Activated CD4-positive, alpha-beta T cell treated with anti-CD3 and anti-CD28 coated beads for 48 hours (primary cell): ENCODE data around the gene AIG1.
"Not testable (repeated sequence)": the region's sequence is repeated elsewhere in the genome, so short reads cannot be mapped to it uniquely, and the experiment has no call there.

ENCODE experiments used
- DNase-seq: peaks from one replicate; pipeline ENCODE4 v3.0.0-alpha.2; 2020

Gene AIG1

DNA sequence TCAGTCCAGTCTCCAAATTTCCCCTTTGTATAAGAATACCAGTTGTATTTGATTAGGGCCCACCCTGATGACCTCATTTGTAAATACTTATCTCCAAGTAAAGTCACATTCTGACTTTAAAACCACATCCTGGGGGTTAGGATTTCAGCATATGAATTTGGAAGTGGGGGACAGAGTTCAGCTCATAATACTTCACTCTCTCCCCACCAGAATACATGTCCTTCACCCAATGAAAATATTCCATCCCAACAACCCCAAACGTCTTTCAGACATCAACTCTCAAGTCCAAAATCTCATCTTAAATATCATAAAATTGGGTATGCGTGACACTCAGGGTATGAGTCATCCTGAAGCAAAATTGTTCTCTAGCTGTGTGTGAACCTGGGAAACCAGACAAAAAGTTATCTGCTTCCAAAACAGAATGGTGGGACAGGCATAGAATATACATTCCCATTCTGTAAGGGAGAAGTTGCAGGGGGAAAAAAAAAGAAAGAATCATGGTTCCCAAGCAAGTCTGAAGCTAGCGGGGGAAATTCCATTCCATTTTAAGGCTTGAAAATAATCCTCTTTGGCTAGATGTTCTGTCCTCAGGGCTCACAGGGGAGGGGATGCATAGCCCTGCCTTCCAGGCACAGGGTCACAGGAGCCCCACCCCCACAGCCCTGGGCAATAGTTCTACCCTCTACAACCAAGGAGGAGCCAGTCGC, 275.9 kb downstream of the AIG1 start:
- no peak for DNase-seq

DNA sequence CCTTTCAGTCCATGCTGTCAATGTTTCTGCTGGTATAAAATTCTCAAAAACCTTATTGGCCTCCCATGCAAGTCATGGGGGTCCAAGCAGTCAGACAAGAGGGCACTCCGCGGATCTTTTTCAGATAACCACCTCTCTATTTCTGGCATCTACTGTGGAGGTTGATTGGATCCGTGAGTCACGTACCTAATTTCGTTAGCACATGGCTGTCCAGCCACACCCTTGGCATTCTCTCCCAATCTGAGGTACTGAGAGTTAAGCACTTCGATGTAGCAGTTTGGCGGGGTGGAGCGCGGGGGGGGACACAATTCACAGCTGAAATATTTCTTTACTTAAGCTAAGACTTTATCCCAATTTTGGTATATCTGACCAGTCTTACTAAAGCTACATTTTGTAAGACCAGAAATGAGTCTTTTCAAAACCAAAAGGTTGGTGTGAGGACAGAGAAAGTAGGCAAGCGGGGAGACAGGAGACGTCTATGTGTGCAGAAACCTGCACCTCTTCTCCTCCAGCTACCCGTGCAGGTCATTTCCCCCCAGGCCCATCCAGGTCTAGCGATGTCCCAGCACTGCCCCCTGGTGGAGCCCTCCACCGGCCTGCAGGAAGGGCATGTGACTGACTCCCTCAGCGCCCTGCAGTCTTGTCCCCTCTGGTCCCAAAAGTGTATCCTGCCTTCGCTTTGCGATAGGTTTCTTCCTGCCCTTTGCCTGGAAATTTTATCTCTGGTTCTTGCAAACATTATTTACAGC, 276.7 kb downstream of the AIG1 start:
- peak; percentile 77 for DNase-seq

DNA sequence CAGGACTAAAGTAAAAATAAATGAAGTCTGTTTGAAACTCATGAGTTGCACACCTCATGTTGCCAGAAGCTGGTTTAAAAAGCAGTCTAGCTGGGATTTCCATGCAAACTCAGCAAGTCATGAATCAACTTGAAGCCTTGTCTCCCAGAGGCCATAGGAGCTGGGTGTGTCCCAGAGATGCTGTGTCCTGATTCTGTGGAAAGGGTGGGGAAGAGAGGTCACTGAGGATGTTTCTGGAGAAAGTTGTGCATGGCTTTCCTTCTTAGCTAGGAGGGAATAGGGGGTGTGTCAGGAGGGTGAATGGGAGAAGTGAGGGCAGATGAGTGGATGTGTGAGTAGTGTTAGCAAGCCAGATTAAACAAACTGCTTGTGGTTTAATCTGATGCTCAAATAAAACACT, 278.5 kb downstream of the AIG1 start:
- no peak for DNase-seq

DNA sequence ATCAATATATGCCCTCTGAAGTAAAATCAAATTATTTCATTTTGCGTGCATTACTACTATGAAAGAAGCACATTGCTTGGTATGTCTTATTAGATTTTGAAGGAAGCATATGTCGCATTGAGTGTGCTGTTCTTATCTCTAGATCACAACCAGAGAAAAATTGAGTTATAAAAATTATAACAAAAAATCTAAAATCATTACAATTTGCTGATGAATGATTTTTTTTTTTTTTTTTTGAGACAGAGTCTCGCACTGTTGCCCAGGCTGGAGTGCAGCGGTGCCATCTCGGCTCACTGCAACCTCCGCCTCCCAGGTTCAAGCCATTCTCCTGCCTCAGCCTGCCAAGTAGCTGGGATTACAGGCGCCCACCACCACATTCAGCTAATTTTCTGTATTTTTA, 284.8 kb downstream of the AIG1 start:
- not testable (repeated sequence) for DNase-seq

DNA sequence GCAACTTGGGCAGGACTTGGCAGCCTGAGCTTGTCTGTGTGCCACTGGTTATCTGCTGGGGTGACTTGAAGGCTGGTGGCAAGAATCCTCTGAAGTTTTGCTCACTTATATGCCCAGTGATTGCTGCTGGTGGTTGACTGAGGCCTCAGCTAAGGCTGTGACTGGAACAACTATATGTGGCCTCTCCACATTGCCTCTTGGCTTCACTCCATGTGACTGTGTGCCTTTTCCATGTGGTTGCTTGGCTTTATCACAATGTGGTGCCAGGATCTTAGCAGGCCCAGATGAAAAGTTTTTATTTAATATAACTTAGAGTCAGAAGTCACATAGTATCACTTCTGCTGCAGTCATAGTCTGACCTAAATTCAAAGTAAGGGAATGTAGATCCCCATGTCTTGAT, 285.3 kb downstream of the AIG1 start:
- DNase-seq: no peak

DNA sequence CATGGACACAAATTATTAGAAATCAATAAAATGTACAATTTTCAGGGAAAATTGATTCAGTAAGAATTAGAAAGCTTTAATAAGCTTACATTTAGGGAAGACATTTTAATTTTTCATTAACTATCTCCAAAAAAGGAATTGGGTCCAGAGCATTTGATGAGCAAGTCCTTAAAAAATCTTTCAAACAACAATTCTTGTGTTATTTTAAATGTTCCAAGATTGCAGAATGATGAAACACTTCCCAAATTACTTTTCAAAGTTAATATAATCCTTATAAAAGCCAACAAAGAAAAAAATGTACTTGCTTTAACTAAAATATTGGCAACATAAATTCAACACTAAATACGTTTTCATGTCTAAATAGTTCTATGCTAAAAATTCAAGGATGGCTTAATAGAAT, 287.8 kb downstream of the AIG1 start:
- DNase-seq: no peak

DNA sequence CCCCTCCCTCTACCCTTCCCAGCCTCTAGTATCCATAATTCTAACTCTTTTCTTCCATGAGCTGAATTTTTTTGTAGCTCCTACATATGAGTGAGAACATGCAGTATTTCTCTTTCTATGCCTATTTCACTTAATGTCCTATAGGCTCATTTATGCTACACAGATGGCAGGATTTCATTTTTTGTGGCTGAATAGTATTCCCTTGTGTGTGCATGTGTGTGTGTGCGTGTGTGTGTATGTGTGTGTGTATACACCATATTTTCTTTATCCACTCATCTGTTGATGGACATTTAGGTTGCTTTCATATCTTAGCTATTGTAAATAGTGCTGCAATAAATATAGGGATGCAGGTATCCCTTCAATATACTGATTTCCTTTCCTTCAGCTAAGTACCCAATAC, 288.8 kb downstream of the AIG1 start:
- no peak for DNase-seq

DNA sequence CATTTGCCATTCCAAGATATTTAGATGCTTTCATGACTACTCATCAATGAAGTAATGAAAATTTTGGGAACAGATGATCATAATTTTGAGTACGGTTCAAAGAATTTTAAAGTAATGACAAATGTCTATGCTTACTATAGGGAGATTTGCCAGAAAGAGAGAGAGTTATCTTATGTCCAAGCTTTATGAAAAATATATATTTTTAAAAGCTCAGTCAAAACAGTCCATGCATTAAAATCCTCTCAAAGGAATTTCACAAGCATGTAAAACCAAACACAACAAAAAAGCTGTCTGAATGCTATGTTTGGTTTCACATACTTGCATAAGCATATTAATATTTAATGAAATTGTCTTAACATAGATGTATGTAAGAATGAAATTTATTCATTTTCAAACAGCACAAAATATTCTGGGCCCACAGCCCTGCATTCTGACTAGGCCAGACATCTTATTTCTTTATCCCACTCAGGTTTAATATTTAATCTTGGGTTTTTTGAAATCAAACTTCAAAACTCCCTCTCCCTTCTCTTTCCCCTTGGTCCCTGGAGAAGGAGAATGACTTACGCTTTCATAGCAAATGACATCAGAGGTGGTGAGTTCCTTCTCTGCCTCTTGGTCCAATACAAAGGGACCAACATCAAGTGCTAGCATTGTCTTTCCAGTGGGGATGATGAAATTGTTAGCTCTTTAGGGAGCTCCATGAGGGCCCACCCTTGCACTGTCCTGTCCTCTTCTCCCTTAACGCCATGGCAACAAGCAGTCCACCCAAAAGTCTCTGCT, 295.6 kb downstream of the AIG1 start:
- DNase-seq: no peak

DNA sequence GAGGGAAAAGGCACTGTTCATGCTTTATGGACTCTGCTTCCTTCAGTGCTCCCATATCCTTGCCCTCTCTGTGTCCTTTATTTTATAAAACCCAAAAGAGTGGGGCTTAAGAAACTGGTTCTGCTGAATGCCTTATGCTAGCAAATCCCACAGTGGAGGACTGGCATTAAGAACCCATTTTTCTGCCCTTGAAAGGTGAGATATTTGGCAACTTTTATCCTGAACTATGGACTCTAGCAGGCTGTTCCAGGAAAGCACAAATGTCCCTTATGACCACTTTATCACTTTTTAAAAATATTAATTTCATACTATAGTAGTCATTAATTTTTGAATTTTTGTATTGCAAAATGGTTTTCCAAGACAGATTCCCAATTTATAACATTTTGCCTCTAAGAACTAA, 296.5 kb downstream of the AIG1 start:
- no peak for DNase-seq

DNA sequence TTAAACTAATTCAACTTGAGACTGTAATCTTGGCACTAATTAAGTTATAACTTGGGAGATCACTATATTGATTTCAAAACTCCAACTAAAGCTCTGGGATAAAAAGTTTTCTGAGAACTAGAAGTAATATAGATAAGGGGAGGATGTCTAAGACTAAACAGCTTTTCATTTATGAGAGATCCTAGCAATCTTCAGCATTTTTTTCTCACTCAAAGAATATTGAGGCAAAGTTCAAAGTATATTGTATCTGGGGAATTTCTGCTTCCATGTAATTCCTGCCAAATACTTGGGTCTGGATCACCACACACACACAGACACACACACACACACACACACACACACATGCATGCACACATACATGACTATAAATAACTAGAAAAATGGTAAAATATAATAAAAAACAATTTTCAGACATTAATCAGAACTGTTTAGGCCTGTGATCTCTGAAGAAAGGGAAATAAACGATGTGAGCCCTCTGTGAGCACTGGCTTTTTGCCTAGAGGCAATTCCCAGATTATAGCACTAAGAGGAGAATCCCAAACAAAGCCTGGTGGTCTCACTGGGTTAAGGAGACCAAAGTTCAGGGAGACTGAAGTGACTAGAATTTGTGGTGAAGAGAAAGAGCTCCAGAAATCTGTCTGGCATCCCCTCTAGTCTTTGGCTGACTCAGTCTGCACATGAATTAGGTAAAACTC, 297.0 kb downstream of the AIG1 start:
- no peak for DNase-seq

DNA sequence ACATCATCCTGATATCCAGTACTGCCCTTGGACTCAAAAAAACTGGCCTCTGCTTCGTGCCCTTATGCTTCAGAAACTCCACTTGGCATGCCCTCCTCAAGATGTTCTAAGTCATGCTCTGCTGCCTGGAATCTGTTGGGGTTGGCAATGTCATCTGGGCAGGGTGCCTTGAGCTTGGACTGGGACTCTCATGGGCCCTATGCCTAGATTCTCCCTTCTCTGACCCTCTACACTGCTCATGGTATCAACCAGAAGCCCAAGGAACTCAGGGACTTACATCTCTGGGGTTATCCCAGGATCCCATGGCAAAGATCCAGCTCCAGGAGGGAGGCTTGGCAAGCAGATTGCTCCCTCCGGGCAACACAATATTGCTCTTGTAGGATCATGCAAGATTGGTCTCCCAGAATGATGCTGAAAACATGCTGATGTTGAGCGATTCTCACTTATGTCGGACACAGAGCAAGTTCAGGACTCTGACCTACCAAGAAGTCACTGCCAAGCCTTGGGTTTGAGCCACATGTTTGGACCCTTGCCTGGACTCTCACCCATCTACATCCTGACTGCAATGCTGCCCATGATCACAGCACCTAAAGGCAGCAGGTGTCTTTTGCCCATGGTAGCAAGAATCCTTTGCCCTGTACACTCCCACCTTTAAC, 301.0 kb downstream of the AIG1 start:
- DNase-seq: no peak

DNA sequence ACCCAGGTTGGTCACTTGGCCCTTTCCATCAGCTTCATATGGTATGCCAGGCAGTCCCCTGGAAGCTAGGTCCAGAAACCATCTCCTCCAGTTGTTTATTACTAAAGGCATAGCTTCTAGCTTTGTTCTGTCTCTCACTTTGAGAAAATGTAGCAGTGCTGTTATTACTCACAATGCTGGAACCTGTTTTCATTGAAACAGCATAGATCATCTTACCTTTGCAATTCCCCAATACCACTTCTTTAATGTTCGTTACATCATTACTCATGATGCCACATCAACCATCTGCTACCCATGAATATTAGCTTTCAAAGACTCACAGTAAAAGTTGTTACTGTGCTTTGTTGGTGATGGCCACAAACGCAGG, 301.5 kb downstream of the AIG1 start:
- no peak for DNase-seq

DNA sequence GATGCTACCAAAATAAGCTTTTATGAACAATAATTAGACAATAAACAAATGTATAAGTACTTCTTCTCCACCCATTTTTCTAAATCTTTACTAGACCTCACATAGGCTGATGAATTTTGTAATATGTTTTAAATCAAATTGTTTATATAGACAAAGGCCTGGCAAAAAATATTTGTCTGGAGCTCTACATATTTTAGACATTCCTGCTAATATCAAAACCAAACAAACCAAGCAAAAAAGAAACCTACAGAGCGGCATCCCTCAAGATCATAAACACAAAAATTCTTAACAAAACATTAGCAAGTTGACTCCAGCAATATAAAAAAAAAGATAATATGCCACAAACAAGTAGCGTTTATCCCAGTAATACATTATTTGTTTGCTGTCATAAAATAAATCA, 302.6 kb downstream of the AIG1 start:
- no peak for DNase-seq

DNA sequence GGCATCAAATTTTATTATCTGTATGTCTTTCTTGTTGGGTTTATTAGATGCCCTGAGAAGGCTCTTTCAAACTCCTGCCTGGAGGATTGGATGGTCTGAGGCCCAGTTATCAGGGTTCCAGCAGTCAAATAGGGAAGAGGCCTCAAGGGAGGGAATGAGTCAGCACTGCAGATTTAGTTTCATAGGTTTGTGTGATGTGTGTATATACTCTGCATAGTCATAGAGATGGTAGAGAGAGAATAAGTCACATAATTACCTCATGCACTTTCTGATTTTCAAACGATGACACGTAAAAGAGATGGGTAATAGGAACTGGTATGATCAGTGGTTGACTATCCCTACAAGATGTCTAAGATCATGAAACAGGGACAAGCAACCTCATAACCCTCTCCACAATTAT, 307.7 kb downstream of the AIG1 start:
- peak; percentile 26 for DNase-seq

DNA sequence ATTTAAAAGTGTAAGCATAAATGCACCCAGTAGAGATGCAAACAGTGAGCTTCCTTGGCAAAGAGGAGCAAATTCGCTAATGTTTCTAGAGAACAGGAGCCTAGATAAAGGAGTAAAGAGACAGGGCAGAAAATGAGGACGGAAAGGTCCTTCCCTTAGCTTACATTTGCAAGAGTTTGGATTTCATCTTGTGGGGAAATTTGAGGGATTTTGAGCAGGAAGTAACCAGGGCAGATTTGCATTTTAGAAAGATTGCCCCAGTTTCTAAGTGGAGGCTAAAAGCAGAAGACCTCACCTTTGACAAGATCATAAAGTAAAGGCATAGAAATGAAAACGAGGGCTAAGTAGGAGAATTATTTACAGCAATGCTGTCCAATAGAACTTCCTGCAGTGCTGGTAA, 309.3 kb downstream of the AIG1 start:
- DNase-seq: no peak

DNA sequence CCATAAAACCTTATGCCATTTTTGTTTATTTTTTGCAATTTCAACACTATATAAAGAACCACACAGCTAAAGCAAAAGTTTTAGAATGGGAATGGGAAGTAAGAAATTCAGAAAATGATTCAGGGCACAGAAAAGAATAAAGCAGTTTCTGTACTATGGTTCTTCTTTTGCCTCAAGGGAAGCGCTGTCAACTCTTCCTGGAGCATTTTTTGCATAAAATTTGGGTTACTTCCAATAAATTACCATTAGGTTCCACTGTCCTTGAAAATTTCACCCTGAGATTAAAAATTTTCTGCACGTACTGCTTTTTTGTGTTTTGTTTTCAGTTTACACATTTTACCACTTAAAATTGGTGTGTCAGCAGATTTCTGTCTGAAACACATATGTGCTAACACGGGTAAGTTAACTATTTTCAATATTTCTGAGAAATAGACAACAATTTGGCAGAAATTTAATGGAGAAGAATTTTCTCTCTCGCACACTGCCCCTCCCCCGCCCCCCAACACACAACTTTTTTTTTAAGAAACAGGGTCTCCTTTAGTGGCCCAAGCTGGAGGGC, 310.2 kb downstream of the AIG1 start:
- no peak for DNase-seq

DNA sequence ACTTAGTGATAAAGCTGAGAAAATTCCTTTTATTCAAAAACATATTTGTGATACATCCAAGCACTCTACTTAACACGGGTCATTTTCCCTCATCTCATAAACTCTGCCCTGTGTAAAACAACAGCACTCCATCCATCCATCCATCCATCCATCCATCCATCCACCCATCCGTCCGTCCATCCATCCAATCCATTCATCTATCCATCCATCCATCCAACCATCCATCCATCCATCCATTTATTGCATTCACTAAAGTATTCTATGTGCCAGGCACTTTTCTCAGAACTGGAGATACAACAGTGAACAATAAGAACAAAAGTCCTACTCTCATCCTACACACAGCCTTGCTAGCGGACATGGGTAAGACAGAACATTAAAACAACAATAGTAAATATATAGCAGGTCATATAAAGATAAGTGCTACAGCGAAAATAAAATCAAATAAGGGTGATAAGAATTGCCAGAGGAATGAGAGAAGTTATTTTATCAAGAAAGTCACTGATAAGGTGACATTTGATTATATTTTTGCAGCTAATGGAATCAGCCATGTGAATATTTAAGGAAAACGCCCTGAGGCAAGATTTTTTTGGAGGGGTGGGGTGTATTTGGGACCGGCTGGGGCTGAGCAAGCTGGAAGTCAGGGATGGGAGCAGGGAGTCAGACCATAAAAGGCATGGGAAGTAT, 311.7 kb downstream of the AIG1 start:
- no peak for DNase-seq

DNA sequence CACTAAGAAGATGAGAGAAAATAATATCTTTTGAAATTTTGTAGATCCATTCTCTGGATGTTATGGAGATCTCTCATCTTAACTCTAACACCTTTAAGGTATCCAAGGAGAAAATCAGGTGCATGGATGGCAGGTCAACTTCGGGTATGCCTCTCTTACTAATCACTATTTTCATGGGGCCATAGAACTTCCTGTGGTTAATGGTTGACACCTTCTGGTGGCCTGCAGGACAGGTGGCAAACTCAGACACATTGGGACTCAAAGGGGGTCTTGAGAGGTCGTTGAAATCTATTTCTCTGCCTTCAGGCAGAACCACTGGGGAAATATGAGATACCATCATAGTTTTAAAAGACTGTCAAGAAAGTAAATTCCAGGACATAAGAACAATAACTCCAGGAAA, 313.3 kb downstream of the AIG1 start:
- DNase-seq: no peak

DNA sequence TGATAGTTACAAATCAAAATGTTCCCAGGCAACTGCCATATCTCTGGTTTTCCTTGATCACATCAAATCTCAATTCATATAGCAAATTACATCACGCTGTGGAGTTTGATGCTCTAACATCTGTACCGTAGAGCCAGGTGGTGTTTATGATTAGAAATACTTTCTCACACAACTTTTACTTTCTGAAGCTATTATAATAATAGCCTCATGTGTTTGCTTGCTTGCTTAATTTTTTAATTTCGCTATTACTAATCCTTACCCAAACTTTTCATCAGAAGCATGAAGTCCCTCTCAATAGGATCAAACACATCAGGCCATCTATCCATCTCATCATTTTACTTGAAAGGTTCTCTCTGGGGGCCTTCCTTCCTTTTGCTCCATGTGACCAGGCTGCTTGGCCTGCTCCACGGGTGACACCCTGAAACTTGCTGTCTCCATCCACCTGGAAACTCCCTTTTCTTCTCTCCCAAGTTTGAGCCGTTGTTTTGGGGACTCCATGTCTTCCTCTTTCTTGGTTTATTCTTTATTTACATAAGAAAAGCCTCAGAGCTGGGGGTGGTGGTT, 314.4 kb downstream of the AIG1 start:
- no peak for DNase-seq

DNA sequence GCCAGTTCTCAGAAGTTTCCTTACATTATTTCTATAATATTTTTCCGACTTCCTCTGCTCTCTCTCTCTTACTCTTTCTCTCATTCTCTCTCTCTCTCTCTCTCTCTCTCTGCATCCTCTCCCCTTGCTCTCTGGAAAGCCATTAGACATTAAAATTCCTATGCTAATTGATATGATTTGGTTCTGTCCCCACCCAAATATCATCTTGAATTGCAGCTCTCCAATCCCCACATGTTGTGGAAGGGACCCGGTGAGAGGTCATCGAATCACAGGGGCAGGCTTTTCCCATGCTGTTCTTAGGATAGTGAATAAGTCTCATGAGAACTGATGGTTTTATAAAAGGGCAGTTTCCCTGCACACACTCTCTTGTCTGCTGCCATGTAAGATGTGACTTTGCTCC, 315.7 kb downstream of the AIG1 start:
- DNase-seq: no peak

DNA sequence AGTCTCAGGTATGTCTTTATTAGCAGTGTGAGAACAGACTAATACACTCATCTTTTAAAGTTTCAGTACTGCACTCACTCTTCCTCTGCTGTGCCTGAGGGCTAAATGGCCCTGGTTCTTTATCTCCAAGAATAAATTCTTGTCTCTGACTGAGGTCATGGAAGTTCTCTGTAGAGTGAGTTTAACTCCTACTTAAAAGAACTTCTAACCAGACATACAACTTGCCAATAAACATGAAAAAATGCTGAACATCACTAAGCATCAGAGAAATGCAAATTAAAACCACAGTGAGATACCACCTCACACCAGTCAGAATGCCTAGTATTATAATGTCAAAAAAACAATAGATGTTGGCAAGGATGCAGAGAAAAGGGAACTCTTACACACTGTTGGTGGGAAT, 316.2 kb downstream of the AIG1 start:
- no peak for DNase-seq

DNA sequence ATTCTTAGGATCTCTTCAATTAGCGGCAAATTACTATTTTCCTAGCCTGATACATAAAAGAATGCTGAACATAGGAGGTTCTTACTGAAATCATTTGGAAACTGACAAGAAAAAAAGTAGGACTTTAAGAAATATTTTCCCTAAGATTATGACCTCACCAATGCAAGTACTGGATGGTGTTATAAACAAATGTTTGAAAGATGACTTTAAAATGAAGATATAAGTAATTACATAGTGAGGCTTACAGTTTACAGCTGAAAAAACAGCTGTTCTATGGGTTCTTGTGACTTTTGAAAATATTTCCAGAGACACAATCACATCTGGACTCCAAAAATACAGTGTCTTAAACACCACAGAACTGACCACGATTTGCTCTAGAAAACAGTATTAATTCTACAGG, 324.9 kb downstream of the AIG1 start:
- no peak for DNase-seq
